Keratinocyte (primary cell): ENCODE measurements around the gene HMCN1. TPM values are rescaled to one million over a fixed set of nuclear protein-coding genes. Genes with fewer than 3 reads are reported as not detected.

Experiments used
- DNase-seq: peaks from one replicate; pipeline ENCODE4 v3.0.0-alpha.2; 2011; ENCODE audit warnings: low read depth, missing footprints, low spot score
- FAIRE-seq: peaks from 2 replicates; lab custom pipeline; 2011; peaks lifted over from hg19 to GRCh38; lab: Jason Lieb, UNC
- H2AFZ ChIP-seq: 2 replicates; pipeline ENCODE4 v1.6.0; 2012; ENCODE audit warnings: low read length, control low read depth, inconsistent platforms; ENCODE audit not compliant: control insufficient read depth
- H3K27ac ChIP-seq: 2 replicates; pipeline ENCODE4 v1.5.1; 2011; ENCODE audit warnings: low read length; ENCODE audit not compliant: control insufficient read depth, insufficient read depth
- H3K27me3 ChIP-seq: 3 replicates; pipeline ENCODE4 v1.6.0; 2011; ENCODE audit warnings: low read length; ENCODE audit not compliant: control insufficient read depth, insufficient read depth; ENCODE audit errors: extremely low read depth
- H3K36me3 ChIP-seq, 2 experiments: 2 replicates in 1 of 2; 3 replicates in 1 of 2; pipeline ENCODE4 v1.5.1; 2011; ENCODE audit warnings: low read length in 2 of 2, mild to moderate bottlenecking in 1 of 2; ENCODE audit not compliant: control insufficient read depth in 2 of 2, insufficient read depth in 2 of 2; ENCODE audit errors: extremely low read depth in 1 of 2
- H3K4me1 ChIP-seq: 3 replicates; pipeline ENCODE4 v1.5.1; 2011; ENCODE audit warnings: low read length; ENCODE audit not compliant: control insufficient read depth, insufficient read depth; ENCODE audit errors: extremely low read depth
- H3K4me2 ChIP-seq: 3 replicates; pipeline ENCODE4 v1.6.0; 2011; ENCODE audit warnings: low read depth, low read length; ENCODE audit not compliant: control insufficient read depth, insufficient read depth; ENCODE audit errors: extremely low read depth
- H3K4me3 ChIP-seq, 3 experiments: fragments of 200-600 bp in 1 of 3; sonication (generic) in 1 of 3; 2 replicates in 2 of 3; 3 replicates in 1 of 3; pipeline ENCODE4 v1.5.1; 2011 to 2016; ENCODE audit warnings: low read length in 3 of 3, mild to moderate bottlenecking in 3 of 3, control low read depth in 2 of 3, inconsistent platforms in 1 of 3, low read depth in 1 of 3, mixed read lengths in 1 of 3, mixed run types in 1 of 3, moderate library complexity in 1 of 3; ENCODE audit not compliant: control insufficient read depth in 2 of 3, insufficient read depth in 2 of 3; ENCODE audit errors: extremely low read depth in 1 of 3
- H3K79me2 ChIP-seq: 2 replicates; pipeline ENCODE4 v1.6.0; 2012; ENCODE audit warnings: low read length; ENCODE audit not compliant: control insufficient read depth, insufficient read depth
- H3K9ac ChIP-seq: 3 replicates; pipeline ENCODE4 v1.6.0; 2011; ENCODE audit warnings: low read length; ENCODE audit not compliant: control insufficient read depth, insufficient read depth; ENCODE audit errors: extremely low read depth
- H3K9me1 ChIP-seq: 3 replicates; pipeline ENCODE4 v1.6.0; 2011; ENCODE audit warnings: low read length; ENCODE audit not compliant: control insufficient read depth, insufficient read depth; ENCODE audit errors: extremely low read depth
- H3K9me3 ChIP-seq: 2 replicates; pipeline ENCODE4 v1.5.1; 2012; ENCODE audit warnings: low read depth, low read length; ENCODE audit not compliant: control insufficient read depth
- H4K20me1 ChIP-seq: 3 replicates; pipeline ENCODE4 v1.6.0; 2011; ENCODE audit warnings: low read length; ENCODE audit not compliant: control insufficient read depth, insufficient read depth; ENCODE audit errors: extremely low read depth
- CTCF ChIP-seq, 3 experiments: IDR thresholded peaks in 1 of 3; conservative IDR thresholded peaks in 1 of 3; optimal IDR thresholded peaks in 1 of 3; 2 replicates in 2 of 3; 3 replicates in 1 of 3; pipeline versions ENCODE3 to v1.5.1; 2011; ENCODE audit warnings: low read length in 3 of 3, mild to moderate bottlenecking in 3 of 3, moderate library complexity in 2 of 3, control low read depth in 1 of 3, inconsistent platforms in 1 of 3; ENCODE audit not compliant: insufficient read depth in 2 of 3; ENCODE audit errors: extremely low read depth in 1 of 3
- EZH2 ChIP-seq: IDR thresholded peaks from one replicate; pipeline ENCODE4 v1.6.1; 2012; ENCODE audit warnings: inconsistent platforms, mild to moderate bottlenecking, low read length, moderate library complexity
- dilution Hi-C: fragments of 300-500 bp; cut with MboI; formaldehyde crosslinking; loops from one replicate; pipeline ENCODE4 v1.7.0; 2020; ENCODE audit warnings: low sequenced_read_pairs; ENCODE audit not compliant: extremely low pct_ligation_motif_present
- polyA plus RNA-seq, 5 experiments: library from polyadenylated mRNA; depleted of rRNA in 3 of 5; stranded (reverse) in 3 of 5; stranded (forward) in 1 of 5; unstranded in 1 of 5; fragments of >200 nt; gene quantifications; 1 replicate in 1 of 5; 2 replicates in 3 of 5; 3 replicates in 1 of 5; pipeline versions ENCODE4 v1.2.1 to v1.2.3, GENCODE V29; 2011 to 2012; ENCODE audit warnings: missing spikeins in 2 of 5, low read depth in 1 of 5, low replicate concordance in 1 of 5

Gene HMCN1
- polyA plus RNA-seq, 1 donor (not counting 4 experiments of a cell fraction or from before 2014, with no cell fraction given), result 1.8 TPM

DNA sequence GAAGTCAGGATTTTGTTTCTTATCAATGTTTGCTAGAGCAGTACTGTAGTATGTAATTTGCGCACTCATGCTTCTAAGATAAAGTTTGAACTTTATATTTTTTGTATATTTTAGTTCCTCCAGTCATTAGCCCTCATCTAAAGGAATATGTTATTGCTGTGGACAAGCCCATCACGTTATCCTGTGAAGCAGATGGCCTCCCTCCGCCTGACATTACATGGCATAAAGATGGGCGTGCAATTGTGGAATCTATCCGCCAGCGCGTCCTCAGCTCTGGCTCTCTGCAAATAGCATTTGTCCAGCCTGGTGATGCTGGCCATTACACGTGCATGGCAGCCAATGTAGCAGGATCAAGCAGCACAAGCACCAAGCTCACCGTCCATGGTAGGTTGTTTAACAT lies 388.6 kb downstream of the HMCN1 start:
- dilution Hi-C loops, result no loop called here
- Histone ChIP-seq H3K4me3 (no peak overlapping the region), H4K20me1 (no peaks in the 10 kb centered on the region), H3K4me1 (no peaks in the 10 kb centered on the region), H3K27me3 (no peaks in the 10 kb centered on the region), H3K4me2 (no peak overlapping the region), H3K9ac (no peak overlapping the region), H3K9me3 (no peaks in the 10 kb centered on the region), H3K27ac (no peak overlapping the region), H3K36me3 (no peaks in the 10 kb centered on the region), H3K79me2 (no peaks in the 10 kb centered on the region), H3K9me1 (no peaks in the 10 kb centered on the region), H2AFZ (no peak overlapping the region)
- DNase-seq, result no peak
- TF ChIP-seq CTCF (optimal IDR thresholded peaks at IDR 0.05 in 1 of 3, IDR thresholded peaks at IDR 0.05 in 1 of 3, conservative IDR thresholded peaks at IDR 0.05 in 1 of 3; ENCODE audit: extremely low read depth in 1 of 3, insufficient read depth in 2 of 3, low read length in 3 of 3), result no peak
- no peak for TF ChIP-seq EZH2
- no peak for FAIRE-seq

- H3K79me2 ChIP-seq, result no peaks in the 10 kb centered on the region
- no peaks in the 10 kb centered on the region for H3K4me1 ChIP-seq
- H3K9me1 ChIP-seq, result no peaks in the 10 kb centered on the region
- H3K27ac ChIP-seq, result no peak overlapping the region
- no peaks in the 10 kb centered on the region for H3K27me3 ChIP-seq
- dilution Hi-C loops, result no loop called here
- DNase-seq (no peak), FAIRE-seq (no peak)
- no peak overlapping the region for H3K9ac ChIP-seq
- H2AFZ ChIP-seq, result no peak overlapping the region
- H3K9me3 ChIP-seq, result no peaks in the 10 kb centered on the region
- no peak for TF ChIP-seq CTCF (optimal IDR thresholded peaks at IDR 0.05 in 1 of 3, IDR thresholded peaks at IDR 0.05 in 1 of 3, conservative IDR thresholded peaks at IDR 0.05 in 1 of 3; ENCODE audit: extremely low read depth in 1 of 3, insufficient read depth in 2 of 3, low read length in 3 of 3)
- no peak for TF ChIP-seq EZH2
- H3K36me3 ChIP-seq, result no peaks in the 10 kb centered on the region
- no peak overlapping the region for H3K4me3 ChIP-seq
- no peak overlapping the region for H3K4me2 ChIP-seq
- H4K20me1 ChIP-seq, result no peaks in the 10 kb centered on the region
These were observed 390.8 kb downstream of the HMCN1 start for GRCh38 chr1:186125035-186125434.
